Activated T-cell treated with anti-CD3 and anti-CD28 coated beads for 48 hours (primary cell): Measurements from ENCODE around the gene SMIM1.
A peak's percentile ranks its signal among the peaks of the same experiment; 100 is the strongest.

Source experiments
- DNase-seq: peaks from one replicate; pipeline ENCODE4 v3.0.0-alpha.2; 2020; ENCODE audit warnings: low read depth

SMIM1 gene

GRCh38 chr1:3772715-3773571 is at the start of gene SMIM1:
Gene SMIM1, plus strand, starts transcription at chr1:3772749. Its CDS starts 2,625 bp downstream, at chr1:3775374.
- no peak for DNase-seq

- DNase-seq: no peak
These were observed 49.7 kb upstream of the SMIM1 start for GRCh38 chr1:3722846-3723245.

- peak; percentile 65 for DNase-seq
These were observed 48.0 kb upstream of the SMIM1 start for GRCh38 chr1:3724416-3725030.

- DNase-seq: no peak
These were observed 47.2 kb upstream of the SMIM1 start for GRCh38 chr1:3725366-3725765.

- peak; percentile 24 for DNase-seq
These were observed 45.3 kb upstream of the SMIM1 start for GRCh38 chr1:3727042-3727824.

- DNase-seq: no peak
These were observed 44.4 kb upstream of the SMIM1 start for GRCh38 chr1:3727825-3728776.

- no peak for DNase-seq
These were observed 42.7 kb upstream of the SMIM1 start for GRCh38 chr1:3729594-3730542.

- no peak for DNase-seq
These were observed 41.9 kb upstream of the SMIM1 start for GRCh38 chr1:3730543-3731247.

- DNase-seq: no peak
These were observed 40.7 kb upstream of the SMIM1 start for GRCh38 chr1:3731583-3732433.

GRCh38 chr1:3732434-3733093 is 40.0 kb upstream of the SMIM1 start:
- no peak for DNase-seq

GRCh38 chr1:3733094-3733882 is 39.3 kb upstream of the SMIM1 start:
- DNase-seq: no peak

- no peak for DNase-seq
These were observed 38.5 kb upstream of the SMIM1 start for GRCh38 chr1:3733883-3734589.

GRCh38 chr1:3734602-3735001 is 37.9 kb upstream of the SMIM1 start:
- no peak for DNase-seq

GRCh38 chr1:3735027-3735681 is 37.4 kb upstream of the SMIM1 start:
- DNase-seq: no peak

GRCh38 chr1:3735688-3736087 is 36.9 kb upstream of the SMIM1 start:
- no peak for DNase-seq

- DNase-seq: no peak
These were observed 36.4 kb upstream of the SMIM1 start for GRCh38 chr1:3736131-3736561.
